MV-4-11 (cell line): ENCODE measurements around the gene DCP1B.
"Not testable (repeated sequence)": the region's sequence is repeated elsewhere in the genome, so short reads cannot be mapped to it uniquely, and the experiment has no call there.

Experiments
- DNase-seq: peaks from one replicate; lab custom pipeline; 2025; lab: John Stamatoyannopoulos, UW

Gene DCP1B

GRCh38 chr12:1974812-1975211, 29.4 kb downstream of the DCP1B start:
- DNase-seq, result no peak

- peak; percentile 24 for DNase-seq
These were observed 31.4 kb downstream of the DCP1B start for GRCh38 chr12:1972856-1973317.

GRCh38 chr12:1972260-1972659, 32.0 kb downstream of the DCP1B start:
- no peak for DNase-seq

GRCh38 chr12:1970331-1970900, 33.8 kb downstream of the DCP1B start:
- DNase-seq, result no peak

GRCh38 chr12:1966561-1967226, 37.6 kb downstream of the DCP1B start:
- no peak for DNase-seq

GRCh38 chr12:1965916-1966315, 38.3 kb downstream of the DCP1B start:
- DNase-seq, result no peak

GRCh38 chr12:1962051-1963020, 41.9 kb downstream of the DCP1B start:
- DNase-seq, result no peak

GRCh38 chr12:1956716-1957115, 47.5 kb downstream of the DCP1B start:
- no peak for DNase-seq

GRCh38 chr12:1949771-1950470, 54.3 kb downstream of the DCP1B start:
- DNase-seq, result no peak

- DNase-seq, result no peak
These were observed 55.4 kb downstream of the DCP1B start for GRCh38 chr12:1948883-1949282.

- no peak for DNase-seq
These were observed 57.2 kb downstream of the DCP1B start for GRCh38 chr12:1947081-1947480.

GRCh38 chr12:1946296-1946695, 58.0 kb downstream of the DCP1B start:
- DNase-seq, result no peak

GRCh38 chr12:1945502-1945901, 58.8 kb downstream of the DCP1B start:
- not testable (repeated sequence) for DNase-seq

- DNase-seq, result peak; percentile 73
These were observed 64.3 kb downstream of the DCP1B start for GRCh38 chr12:1939801-1940607.

- DNase-seq, result no peak
These were observed 64.9 kb downstream of the DCP1B start for GRCh38 chr12:1939331-1939730.

GRCh38 chr12:1937481-1938224, 66.6 kb downstream of the DCP1B start:
- DNase-seq, result no peak

- DNase-seq, result no peak
These were observed 67.6 kb downstream of the DCP1B start for GRCh38 chr12:1936406-1937320.

GRCh38 chr12:1935700-1936378, 68.4 kb downstream of the DCP1B start:
- no peak for DNase-seq

- no peak for DNase-seq
These were observed 69.0 kb downstream of the DCP1B start for GRCh38 chr12:1935242-1935641.
